ENCODE measurements around the gene UGGT1. TPM values are rescaled to one million over a fixed set of nuclear protein-coding genes. Genes with fewer than 3 reads are reported as not detected.

UGGT1 gene
- total RNA-seq, 1 experiment from 2014 or later, result 74.1 TPM

DNA sequence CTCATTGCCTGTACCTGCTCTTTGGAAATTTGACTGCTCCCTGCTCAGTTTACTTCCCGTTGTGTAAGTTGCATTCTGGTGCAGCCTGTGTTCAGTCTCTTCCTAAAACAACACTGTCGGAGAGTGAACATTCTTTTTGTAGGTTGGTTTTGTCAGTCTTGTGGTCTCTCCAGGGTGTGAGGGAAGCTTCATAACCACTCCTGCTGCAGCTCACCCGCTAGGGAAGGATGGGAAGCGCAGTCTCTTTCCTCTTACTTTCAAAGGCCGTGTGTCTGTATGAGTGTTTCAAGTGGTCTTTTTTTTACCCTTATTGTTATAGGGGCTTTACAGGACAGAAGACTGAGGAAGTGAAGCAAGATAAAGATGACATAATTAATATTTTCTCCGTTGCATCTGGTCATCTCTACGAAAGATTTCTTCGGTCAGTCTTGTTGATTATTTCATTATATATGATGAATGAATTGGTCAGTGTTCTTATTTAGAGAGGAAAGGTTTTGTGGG, 87.2 kb downstream of the UGGT1 start:
- DNase-seq (ENCODE audit: low spot score), result no peak
- no peak for TF ChIP-seq EZH2 (IDR thresholded peaks at IDR 0.05; ENCODE audit: borderline replicate concordance, low read depth, low read length, poor library complexity, severe bottlenecking)
- TF ChIP-seq, protein P1, sequence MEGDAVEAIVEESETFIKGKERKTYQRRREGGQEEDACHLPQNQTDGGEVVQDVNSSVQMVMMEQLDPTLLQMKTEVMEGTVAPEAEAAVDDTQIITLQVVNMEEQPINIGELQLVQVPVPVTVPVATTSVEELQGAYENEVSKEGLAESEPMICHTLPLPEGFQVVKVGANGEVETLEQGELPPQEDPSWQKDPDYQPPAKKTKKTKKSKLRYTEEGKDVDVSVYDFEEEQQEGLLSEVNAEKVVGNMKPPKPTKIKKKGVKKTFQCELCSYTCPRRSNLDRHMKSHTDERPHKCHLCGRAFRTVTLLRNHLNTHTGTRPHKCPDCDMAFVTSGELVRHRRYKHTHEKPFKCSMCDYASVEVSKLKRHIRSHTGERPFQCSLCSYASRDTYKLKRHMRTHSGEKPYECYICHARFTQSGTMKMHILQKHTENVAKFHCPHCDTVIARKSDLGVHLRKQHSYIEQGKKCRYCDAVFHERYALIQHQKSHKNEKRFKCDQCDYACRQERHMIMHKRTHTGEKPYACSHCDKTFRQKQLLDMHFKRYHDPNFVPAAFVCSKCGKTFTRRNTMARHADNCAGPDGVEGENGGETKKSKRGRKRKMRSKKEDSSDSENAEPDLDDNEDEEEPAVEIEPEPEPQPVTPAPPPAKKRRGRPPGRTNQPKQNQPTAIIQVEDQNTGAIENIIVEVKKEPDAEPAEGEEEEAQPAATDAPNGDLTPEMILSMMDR (conservative IDR thresholded peaks at IDR 0.05; ENCODE audit: low read depth, low read length), result no peak
- ChIA-PET POLR2A (ENCODE audit: low non-redundant PET) (no interaction called here), CTCF (no interaction called here)
- Histone ChIP-seq H3K4me1 (ENCODE audit: insufficient read depth, low read length, poor library complexity, severe bottlenecking) (no peaks in the 10 kb centered on the region), H3K36me3 (ENCODE audit: insufficient read depth, low read length, poor library complexity, severe bottlenecking) (peaks cover 87% of the 10 kb centered on the region), H3K9me3 (ENCODE audit: low read depth, low read length, poor library complexity, severe bottlenecking) (no peaks in the 10 kb centered on the region), H3K4me3 (ENCODE audit: low read depth, low read length, poor library complexity, severe bottlenecking) (no peak overlapping the region), H3K27me3 (replicated peaks; ENCODE audit: insufficient read depth, low read depth, low read length, poor library complexity) (no peaks in the 10 kb centered on the region), H3K27ac (ENCODE audit: low read depth, low read length, poor library complexity, severe bottlenecking) (no peak overlapping the region)
- BruUV-seq (replicated peaks), result no TSS peak
- intact Hi-C loops (cut with micrococcal nuclease; ENCODE audit: unreplicated experiment), result loop anchor here (5.0 to 10.0 kb wide), 2 partner anchors 54 to 147 kb away; no protein-coding TSS in a partner anchor

- intact Hi-C loops (cut with micrococcal nuclease; ENCODE audit: unreplicated experiment), result loop anchor here (5.0 to 10.0 kb wide), 2 partner anchors 53 to 146 kb away; no protein-coding TSS in a partner anchor
- Histone ChIP-seq H3K9me3 (ENCODE audit: low read depth, low read length, poor library complexity, severe bottlenecking) (no peaks in the 10 kb centered on the region), H3K4me1 (ENCODE audit: insufficient read depth, low read length, poor library complexity, severe bottlenecking) (no peaks in the 10 kb centered on the region), H3K27ac (ENCODE audit: low read depth, low read length, poor library complexity, severe bottlenecking) (no peak overlapping the region), H3K27me3 (replicated peaks; ENCODE audit: insufficient read depth, low read depth, low read length, poor library complexity) (no peaks in the 10 kb centered on the region), H3K4me3 (ENCODE audit: low read depth, low read length, poor library complexity, severe bottlenecking) (no peak overlapping the region), H3K36me3 (ENCODE audit: insufficient read depth, low read length, poor library complexity, severe bottlenecking) (peaks cover 83% of the 10 kb centered on the region)
- no TSS peak for BruUV-seq (replicated peaks)
- ChIA-PET CTCF (interaction anchor here (0.6 kb wide), 2 partner anchors 45 to 175 kb away, joined by 3 read pairs; no protein-coding TSS in a partner anchor), POLR2A (ENCODE audit: low non-redundant PET) (no interaction called here)
- TF ChIP-seq EZH2 (IDR thresholded peaks at IDR 0.05; ENCODE audit: borderline replicate concordance, low read depth, low read length, poor library complexity, severe bottlenecking), result no peak
- TF ChIP-seq, protein P1 (conservative IDR thresholded peaks at IDR 0.05; ENCODE audit: low read depth, low read length), result peak; percentile 91
- peak; percentile 65 for DNase-seq (ENCODE audit: low spot score)
Observed at GRCh38 chr2:128178650-128179460, 87.9 kb downstream of the UGGT1 start.

GRCh38 chr2:128179461-128179755, 88.4 kb downstream of the UGGT1 start:
- no TSS peak for BruUV-seq (replicated peaks)
- no peak for TF ChIP-seq EZH2 (IDR thresholded peaks at IDR 0.05; ENCODE audit: borderline replicate concordance, low read depth, low read length, poor library complexity, severe bottlenecking)
- TF ChIP-seq, protein P1 (conservative IDR thresholded peaks at IDR 0.05; ENCODE audit: low read depth, low read length), result no peak
- no peak overlapping the region for H3K27ac ChIP-seq (ENCODE audit: low read depth, low read length, poor library complexity, severe bottlenecking)
- CTCF ChIA-PET, result no interaction called here
- POLR2A ChIA-PET (ENCODE audit: low non-redundant PET), result no interaction called here
- intact Hi-C loops (cut with micrococcal nuclease; ENCODE audit: unreplicated experiment), result loop anchor here (5.0 to 10.0 kb wide), 2 partner anchors 53 to 145 kb away; no protein-coding TSS in a partner anchor
- H3K36me3 ChIP-seq (ENCODE audit: insufficient read depth, low read length, poor library complexity, severe bottlenecking), result peaks cover 78% of the 10 kb centered on the region
- H3K4me1 ChIP-seq (ENCODE audit: insufficient read depth, low read length, poor library complexity, severe bottlenecking), result no peaks in the 10 kb centered on the region
- H3K27me3 ChIP-seq (replicated peaks; ENCODE audit: insufficient read depth, low read depth, low read length, poor library complexity), result no peaks in the 10 kb centered on the region
- no peak overlapping the region for H3K4me3 ChIP-seq (ENCODE audit: low read depth, low read length, poor library complexity, severe bottlenecking)
- DNase-seq (ENCODE audit: low spot score), result no peak
- H3K9me3 ChIP-seq (ENCODE audit: low read depth, low read length, poor library complexity, severe bottlenecking), result no peaks in the 10 kb centered on the region
